GM23338 (cell line): Measurements from ENCODE around the gene ESPNL. TPM values are rescaled to one million over a fixed set of nuclear protein-coding genes. Genes with fewer than 3 reads are reported as not detected.

Experiments
- ATAC-seq: fragments of 200-7000 bp; cut with Tn5 transposase; 3 replicates; pipeline ENCODE4 v1.9.1; 2020
- DNase-seq: peaks from one replicate; pipeline ENCODE4 v3.0.0-alpha.2; 2015; ENCODE audit warnings: low spot score
- H2AFZ ChIP-seq: fragments of 200-600 bp; sonication (generic); 2 replicates; pipeline ENCODE4 v1.8.0; 2016; ENCODE audit warnings: antibody characterized with exemption, mild to moderate bottlenecking, moderate library complexity
- H3F3A ChIP-seq: fragments of 200-600 bp; sonication (generic); replicated peaks from 2 replicates; pipeline ENCODE4 v1.8.0; 2017; ENCODE audit warnings: antibody characterized with exemption, mixed run types, low read depth
- H3K27ac ChIP-seq: fragments of 200-600 bp; sonication (generic); 2 replicates; pipeline ENCODE4 v1.6.1; 2016; ENCODE audit warnings: low read depth
- H3K27me3 ChIP-seq: fragments of 200-600 bp; sonication (generic); 2 replicates; pipeline ENCODE4 v1.8.0; 2016; ENCODE audit warnings: mild to moderate bottlenecking, mixed run types, moderate library complexity; ENCODE audit not compliant: insufficient read depth
- H3K36me3 ChIP-seq: fragments of 200-600 bp; sonication (generic); 2 replicates; pipeline ENCODE4 v1.8.0; 2016; ENCODE audit warnings: mild to moderate bottlenecking; ENCODE audit not compliant: insufficient read depth
- H3K4me1 ChIP-seq: fragments of 200-600 bp; sonication (generic); 2 replicates; pipeline ENCODE4 v1.8.0; 2016; ENCODE audit warnings: mild to moderate bottlenecking, moderate library complexity; ENCODE audit not compliant: insufficient read depth
- H3K4me2 ChIP-seq: fragments of 200-600 bp; sonication (generic); 2 replicates; pipeline ENCODE4 v1.7.1; 2017; ENCODE audit warnings: mixed run types
- H3K4me3 ChIP-seq: fragments of 200-600 bp; sonication (generic); 2 replicates; pipeline ENCODE4 v1.6.1; 2016; ENCODE audit warnings: mixed run types
- H3K79me2 ChIP-seq: fragments of 200-600 bp; sonication (generic); replicated peaks from 2 replicates; pipeline ENCODE4 v1.8.0; 2017; ENCODE audit warnings: mild to moderate bottlenecking; ENCODE audit not compliant: insufficient read depth
- H3K9me2 ChIP-seq: fragments of 200-600 bp; sonication (generic); 2 replicates; pipeline ENCODE4 v1.8.0; 2017; ENCODE audit not compliant: insufficient read depth
- H4K20me1 ChIP-seq: fragments of 200-600 bp; sonication (generic); replicated peaks from 2 replicates; pipeline ENCODE4 v1.8.0; 2017; ENCODE audit warnings: mild to moderate bottlenecking; ENCODE audit not compliant: insufficient read depth
- H3K27ac Mint-ChIP-seq: 2 replicates; pipeline ENCODE4 v1.8.0; 2020; ENCODE audit warnings: inconsistent platforms, mild to moderate bottlenecking, moderate library complexity, mixed read lengths
- H3K27me3 Mint-ChIP-seq: 3 replicates; pipeline ENCODE4 v1.8.0; 2022; ENCODE audit warnings: low read depth, mild to moderate bottlenecking, moderate library complexity, mixed read lengths, inconsistent platforms; ENCODE audit not compliant: insufficient read depth, poor library complexity
- H3K36me3 Mint-ChIP-seq: 3 replicates; pipeline ENCODE4 v1.8.0; 2021; ENCODE audit warnings: low read depth, mild to moderate bottlenecking, inconsistent platforms, moderate library complexity, mixed read lengths
- H3K4me1 Mint-ChIP-seq: 3 replicates; pipeline ENCODE4 v1.8.0; 2020; ENCODE audit warnings: mild to moderate bottlenecking, inconsistent platforms, mixed read lengths
- H3K4me3 Mint-ChIP-seq: 3 replicates; pipeline ENCODE4 v1.8.0; 2021; ENCODE audit warnings: moderate library complexity, mild to moderate bottlenecking, inconsistent platforms, mixed read lengths
- H3K9me3 Mint-ChIP-seq: 3 replicates; pipeline ENCODE4 v1.8.0; 2020; ENCODE audit warnings: moderate library complexity, mild to moderate bottlenecking, inconsistent platforms, mixed read lengths
- CREB1 ChIP-seq: fragments of 250-450 bp; sonication (Bioruptor Pico); IDR thresholded peaks from 2 replicates; pipeline ENCODE4 v1.5.0; 2020; ENCODE audit warnings: low read depth, mild to moderate bottlenecking, moderate library complexity
- CTCF ChIP-seq, 2 experiments: fragments of 200-600 bp in 1 of 2; sonication (generic) in 1 of 2; conservative IDR thresholded peaks; 2 replicates each; pipeline versions ENCODE4 v1.5.1 to v1.6.1; 2016 to 2017; ENCODE audit warnings: antibody characterized with exemption in 2 of 2, low read depth in 2 of 2, mild to moderate bottlenecking in 2 of 2, moderate library complexity in 1 of 2
- ETS1 ChIP-seq: IDR thresholded peaks from 2 replicates; pipeline ENCODE4 v1.6.1; 2016; ENCODE audit warnings: antibody characterized with exemption
- EZH2 ChIP-seq: fragments of 200-600 bp; sonication (generic); IDR thresholded peaks from one replicate; pipeline ENCODE4 v1.8.0; 2017; ENCODE audit warnings: antibody characterized with exemption, mild to moderate bottlenecking, low read depth; ENCODE audit not compliant: unreplicated experiment
- EZH2phosphoT487 ChIP-seq: fragments of 200-600 bp; sonication (generic); IDR thresholded peaks from one replicate; pipeline ENCODE4 v1.8.1; 2018; ENCODE audit warnings: antibody characterized with exemption; ENCODE audit not compliant: unreplicated experiment
- JUNB ChIP-seq: IDR thresholded peaks from one replicate; pipeline ENCODE4 v1.6.1; 2016; ENCODE audit warnings: antibody characterized with exemption; ENCODE audit not compliant: unreplicated experiment
- NANOG ChIP-seq: IDR thresholded peaks from 2 replicates; pipeline ENCODE4 v1.6.1; 2016; ENCODE audit warnings: antibody characterized with exemption, borderline replicate concordance
- POLR2AphosphoS5 ChIP-seq: IDR thresholded peaks from 2 replicates; pipeline ENCODE4 v1.6.1; 2016; ENCODE audit warnings: antibody characterized with exemption, low read depth
- REST ChIP-seq: IDR thresholded peaks from one replicate; pipeline ENCODE4 v1.6.1; 2018; ENCODE audit warnings: antibody characterized with exemption; ENCODE audit not compliant: unreplicated experiment
- STAT1 ChIP-seq: IDR thresholded peaks from one replicate; pipeline ENCODE4 v1.6.1; 2016; ENCODE audit warnings: antibody characterized with exemption; ENCODE audit not compliant: unreplicated experiment
- ZNF114 ChIP-seq: fragments of 250-450 bp; sonication (Bioruptor Pico); IDR thresholded peaks from 2 replicates; pipeline ENCODE4 v1.5.0; 2020; ENCODE audit warnings: mild to moderate bottlenecking, moderate library complexity
- ZNF331 ChIP-seq: fragments of 250-450 bp; sonication (Bioruptor Pico); IDR thresholded peaks from 2 replicates; pipeline ENCODE4 v1.5.0; 2020; ENCODE audit warnings: low read depth, mild to moderate bottlenecking, moderate library complexity
- polyA plus RNA-seq: library from polyadenylated mRNA; unstranded; fragments of >200 nt; fragmentation: Nextera tagmentation; extraction: Ambion mirVana; gene quantifications from 2 replicates; pipeline ENCODE4 v1.2.1, GENCODE V29; 2016
- total RNA-seq: library from RNA; depleted of rRNA; stranded (reverse); fragments of >200 nt; shearing (Covaris generic); gene quantifications from 2 replicates; pipeline ENCODE4 v1.2.3, GENCODE V29; 2014
- TF ChIP-seq, protein P1 (sequence below): fragments of 250-450 bp; sonication (Bioruptor Pico); IDR thresholded peaks from 2 replicates; pipeline ENCODE4 v1.5.0; 2020; ENCODE audit warnings: mild to moderate bottlenecking, moderate library complexity

ESPNL gene
- total and polyA plus RNA-seq, 2 experiments from 2014 or later = 0.44 to 3.1 TPM

DNA sequence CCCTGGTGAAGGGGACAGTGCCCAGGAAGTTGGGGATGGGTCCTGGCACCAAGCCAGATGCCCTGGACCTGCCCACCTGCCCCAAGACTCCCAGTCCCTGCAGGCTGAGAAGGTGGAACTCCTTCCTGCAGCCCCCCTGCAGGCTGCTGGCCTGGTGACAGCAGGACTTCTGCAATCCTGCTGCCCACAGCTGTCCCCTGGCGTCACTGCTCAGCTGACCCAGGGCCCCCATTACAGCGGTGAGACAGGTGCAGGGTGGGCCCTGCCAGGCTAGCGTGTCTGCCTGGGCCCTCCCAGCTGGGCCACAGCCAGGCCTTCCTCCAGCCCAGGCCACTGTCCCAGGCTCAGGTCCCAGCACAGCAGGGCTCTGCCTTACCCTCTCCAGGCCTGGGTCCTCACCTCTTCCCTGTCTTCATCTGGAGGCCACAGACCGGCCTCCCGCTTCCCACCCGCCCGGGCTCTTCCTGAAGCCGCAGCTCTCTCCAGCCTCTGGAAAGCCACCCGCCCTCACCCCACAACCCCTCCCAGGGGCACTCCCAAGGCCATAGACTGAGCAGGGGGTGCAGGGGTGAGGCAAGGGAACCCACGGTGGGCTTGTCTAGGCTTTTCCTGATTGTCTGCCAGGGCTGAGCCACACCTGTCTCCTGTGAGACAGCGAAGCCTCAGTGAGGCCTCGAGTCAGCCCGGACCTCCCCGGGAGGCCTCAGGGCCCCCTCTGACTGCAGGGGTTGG, 49.9 kb downstream of the ESPNL start:
- H3K27me3 ChIP-seq = no peaks in the 10 kb centered on the region
- Mint-ChIP-seq H3K9me3 (peaks cover 3% of the 10 kb centered on the region; the same call in 2 of the 3 replicates), H3K4me3 (no peak overlapping the region), H3K27me3 (peaks cover 3% of the 10 kb centered on the region), H3K27ac (no peak overlapping the region), H3K36me3 (no peaks in the 10 kb centered on the region), H3K4me1 (peaks cover 4% of the 10 kb centered on the region; the same call in 2 of the 3 replicates)
- H3K79me2 ChIP-seq = no peaks in the 10 kb centered on the region
- no peak overlapping the region for H2AFZ ChIP-seq
- H3K9me2 ChIP-seq = no peaks in the 10 kb centered on the region
- no peaks in the 10 kb centered on the region; the same call in 1 of the 2 replicates for H3K4me1 ChIP-seq
- ATAC-seq (no peak), DNase-seq (no peak)
- H3K4me2 ChIP-seq = no peak overlapping the region
- no peak overlapping the region for H3K4me3 ChIP-seq
- H3K36me3 ChIP-seq = no peaks in the 10 kb centered on the region
- TF ChIP-seq CREB1 (CRISPR knock-in tag) = no peak
- no peak for TF ChIP-seq ZNF331 (CRISPR knock-in tag)
- TF ChIP-seq POLR2AphosphoS5 = no peak
- TF ChIP-seq STAT1 = no peak
- TF ChIP-seq, protein P1, sequence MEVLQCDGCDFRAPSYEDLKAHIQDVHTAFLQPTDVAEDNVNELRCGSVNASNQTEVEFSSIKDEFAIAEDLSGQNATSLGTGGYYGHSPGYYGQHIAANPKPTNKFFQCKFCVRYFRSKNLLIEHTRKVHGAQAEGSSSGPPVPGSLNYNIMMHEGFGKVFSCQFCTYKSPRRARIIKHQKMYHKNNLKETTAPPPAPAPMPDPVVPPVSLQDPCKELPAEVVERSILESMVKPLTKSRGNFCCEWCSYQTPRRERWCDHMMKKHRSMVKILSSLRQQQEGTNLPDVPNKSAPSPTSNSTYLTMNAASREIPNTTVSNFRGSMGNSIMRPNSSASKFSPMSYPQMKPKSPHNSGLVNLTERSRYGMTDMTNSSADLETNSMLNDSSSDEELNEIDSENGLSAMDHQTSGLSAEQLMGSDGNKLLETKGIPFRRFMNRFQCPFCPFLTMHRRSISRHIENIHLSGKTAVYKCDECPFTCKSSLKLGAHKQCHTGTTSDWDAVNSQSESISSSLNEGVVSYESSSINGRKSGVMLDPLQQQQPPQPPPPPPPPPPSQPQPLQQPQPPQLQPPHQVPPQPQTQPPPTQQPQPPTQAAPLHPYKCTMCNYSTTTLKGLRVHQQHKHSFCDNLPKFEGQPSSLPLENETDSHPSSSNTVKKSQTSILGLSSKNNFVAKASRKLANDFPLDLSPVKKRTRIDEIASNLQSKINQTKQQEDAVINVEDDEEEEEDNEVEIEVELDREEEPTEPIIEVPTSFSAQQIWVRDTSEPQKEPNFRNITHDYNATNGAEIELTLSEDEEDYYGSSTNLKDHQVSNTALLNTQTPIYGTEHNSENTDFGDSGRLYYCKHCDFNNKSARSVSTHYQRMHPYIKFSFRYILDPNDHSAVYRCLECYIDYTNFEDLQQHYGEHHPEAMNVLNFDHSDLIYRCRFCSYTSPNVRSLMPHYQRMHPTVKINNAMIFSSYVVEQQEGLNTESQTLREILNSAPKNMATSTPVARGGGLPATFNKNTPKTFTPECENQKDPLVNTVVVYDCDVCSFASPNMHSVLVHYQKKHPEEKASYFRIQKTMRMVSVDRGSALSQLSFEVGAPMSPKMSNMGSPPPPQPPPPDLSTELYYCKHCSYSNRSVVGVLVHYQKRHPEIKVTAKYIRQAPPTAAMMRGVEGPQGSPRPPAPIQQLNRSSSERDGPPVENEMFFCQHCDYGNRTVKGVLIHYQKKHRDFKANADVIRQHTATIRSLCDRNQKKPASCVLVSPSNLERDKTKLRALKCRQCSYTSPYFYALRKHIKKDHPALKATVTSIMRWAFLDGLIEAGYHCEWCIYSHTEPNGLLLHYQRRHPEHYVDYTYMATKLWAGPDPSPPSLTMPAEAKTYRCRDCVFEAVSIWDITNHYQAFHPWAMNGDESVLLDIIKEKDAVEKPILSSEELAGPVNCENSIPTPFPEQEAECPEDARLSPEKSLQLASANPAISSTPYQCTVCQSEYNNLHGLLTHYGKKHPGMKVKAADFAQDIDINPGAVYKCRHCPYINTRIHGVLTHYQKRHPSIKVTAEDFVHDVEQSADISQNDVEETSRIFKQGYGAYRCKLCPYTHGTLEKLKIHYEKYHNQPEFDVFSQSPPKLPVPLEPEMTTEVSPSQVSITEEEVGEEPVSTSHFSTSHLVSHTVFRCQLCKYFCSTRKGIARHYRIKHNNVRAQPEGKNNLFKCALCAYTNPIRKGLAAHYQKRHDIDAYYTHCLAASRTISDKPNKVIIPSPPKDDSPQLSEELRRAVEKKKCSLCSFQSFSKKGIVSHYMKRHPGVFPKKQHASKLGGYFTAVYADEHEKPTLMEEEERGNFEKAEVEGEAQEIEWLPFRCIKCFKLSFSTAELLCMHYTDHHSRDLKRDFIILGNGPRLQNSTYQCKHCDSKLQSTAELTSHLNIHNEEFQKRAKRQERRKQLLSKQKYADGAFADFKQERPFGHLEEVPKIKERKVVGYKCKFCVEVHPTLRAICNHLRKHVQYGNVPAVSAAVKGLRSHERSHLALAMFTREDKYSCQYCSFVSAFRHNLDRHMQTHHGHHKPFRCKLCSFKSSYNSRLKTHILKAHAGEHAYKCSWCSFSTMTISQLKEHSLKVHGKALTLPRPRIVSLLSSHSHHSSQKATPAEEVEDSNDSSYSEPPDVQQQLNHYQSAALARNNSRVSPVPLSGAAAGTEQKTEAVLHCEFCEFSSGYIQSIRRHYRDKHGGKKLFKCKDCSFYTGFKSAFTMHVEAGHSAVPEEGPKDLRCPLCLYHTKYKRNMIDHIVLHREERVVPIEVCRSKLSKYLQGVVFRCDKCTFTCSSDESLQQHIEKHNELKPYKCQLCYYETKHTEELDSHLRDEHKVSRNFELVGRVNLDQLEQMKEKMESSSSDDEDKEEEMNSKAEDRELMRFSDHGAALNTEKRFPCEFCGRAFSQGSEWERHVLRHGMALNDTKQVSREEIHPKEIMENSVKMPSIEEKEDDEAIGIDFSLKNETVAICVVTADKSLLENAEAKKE (CRISPR knock-in tag) = no peak
- no peak for TF ChIP-seq ETS1
- no peak for TF ChIP-seq REST
- no peak for TF ChIP-seq CTCF (conservative IDR thresholded peaks at IDR 0.05; ENCODE audit: low read depth in 2 of 2)
- no peak for TF ChIP-seq EZH2
- TF ChIP-seq JUNB = no peak
- TF ChIP-seq NANOG = no peak
- TF ChIP-seq EZH2phosphoT487 = no peak
- TF ChIP-seq ZNF114 (CRISPR knock-in tag) = no peak
- H3F3A ChIP-seq = no peaks in the 10 kb centered on the region
- no peaks in the 10 kb centered on the region for H4K20me1 ChIP-seq
- no peak overlapping the region for H3K27ac ChIP-seq
